ENCODE measurements around the gene ANXA5.
"Not testable (repeated sequence)": the region's sequence is repeated elsewhere in the genome, so short reads cannot be mapped to it uniquely, and the experiment has no call there.

DNA sequence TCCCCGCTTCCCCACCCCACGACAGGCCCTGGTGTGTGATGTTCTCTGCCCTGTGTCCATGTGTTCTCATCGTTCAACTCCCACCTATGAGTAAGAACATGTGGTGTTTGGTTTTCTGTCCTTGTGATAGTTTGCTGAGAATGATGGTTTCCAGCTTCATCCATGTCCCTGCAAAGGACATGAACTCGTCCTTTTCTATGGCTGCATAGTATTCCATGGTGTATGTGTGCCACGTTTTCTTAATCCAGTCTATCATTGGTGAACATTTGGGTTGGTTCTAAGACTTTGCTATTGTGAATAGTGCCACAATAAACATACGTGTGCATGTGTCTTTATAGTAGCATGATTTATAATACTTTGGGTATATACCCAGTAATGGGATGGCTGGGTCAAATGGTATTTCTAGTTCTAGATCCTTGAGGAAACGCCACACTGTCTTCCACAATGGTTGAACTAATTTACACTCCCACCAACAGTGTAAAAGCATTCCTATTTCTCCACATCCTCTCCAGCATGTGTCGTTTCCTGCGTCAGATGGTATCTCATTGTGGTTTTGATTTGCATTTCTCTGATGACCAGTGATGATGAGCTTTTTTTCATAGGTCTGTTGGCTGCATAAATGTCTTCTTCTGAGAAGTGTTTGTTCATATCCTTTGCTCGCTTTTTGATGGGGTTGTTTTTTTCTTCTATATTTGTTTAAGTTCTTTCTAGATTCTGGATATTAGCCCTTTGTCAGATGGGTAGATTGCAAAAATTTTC is 36.4 kb downstream of the ANXA5 start:
- not testable (repeated sequence) for TF ChIP-seq POLR2A, CTCF (IDR thresholded peaks at IDR 0.05)
